Measurements from ENCODE around the gene ATF7IP2.
"Not testable (repeated sequence)": the region's sequence is repeated elsewhere in the genome, so short reads cannot be mapped to it uniquely, and the experiment has no call there.

Gene ATF7IP2

GRCh38 chr16:10466861-10467260 lies 81.0 kb downstream of the ATF7IP2 start:
- FAIRE-seq (no peak), DNase-seq (ENCODE audit: insufficient read length) (no peak)
- TF ChIP-seq POLR2AphosphoS5 (IDR thresholded peaks at IDR 0.05; ENCODE audit: low read depth, low read length) (no peak), POLR2A (IDR thresholded peaks at IDR 0.05; ENCODE audit: low read depth, low read length) (no peak), TAF1 (IDR thresholded peaks at IDR 0.05; ENCODE audit: borderline replicate concordance, low read depth, low read length) (no peak)

- not testable (repeated sequence) for FAIRE-seq; DNase-seq (ENCODE audit: insufficient read length)
Observed at GRCh38 chr16:10476636-10477035, 90.8 kb downstream of the ATF7IP2 start.

- TF ChIP-seq POLR2A (IDR thresholded peaks at IDR 0.05; ENCODE audit: low read depth, low read length) (no peak), POLR2AphosphoS5 (IDR thresholded peaks at IDR 0.05; ENCODE audit: low read depth, low read length) (no peak), TAF1 (IDR thresholded peaks at IDR 0.05; ENCODE audit: borderline replicate concordance, low read depth, low read length) (no peak)
- FAIRE-seq = no peak
- no peak for DNase-seq (ENCODE audit: insufficient read length)
Observed at GRCh38 chr16:10480151-10480550, 94.3 kb downstream of the ATF7IP2 start.

GRCh38 chr16:10485159-10485558 lies 99.3 kb downstream of the ATF7IP2 start:
- FAIRE-seq = no peak
- no peak for DNase-seq (ENCODE audit: insufficient read length)
- TF ChIP-seq POLR2AphosphoS5 (IDR thresholded peaks at IDR 0.05; ENCODE audit: low read depth, low read length) (no peak), POLR2A (IDR thresholded peaks at IDR 0.05; ENCODE audit: low read depth, low read length) (no peak), TAF1 (IDR thresholded peaks at IDR 0.05; ENCODE audit: borderline replicate concordance, low read depth, low read length) (no peak)

- no peak for DNase-seq (ENCODE audit: insufficient read length)
- FAIRE-seq = no peak
- TF ChIP-seq POLR2AphosphoS5 (IDR thresholded peaks at IDR 0.05; ENCODE audit: low read depth, low read length) (no peak), POLR2A (IDR thresholded peaks at IDR 0.05; ENCODE audit: low read depth, low read length) (no peak), TAF1 (IDR thresholded peaks at IDR 0.05; ENCODE audit: borderline replicate concordance, low read depth, low read length) (no peak)
Observed at GRCh38 chr16:10485698-10486382, 100.0 kb downstream of the ATF7IP2 start.

- no peak for DNase-seq (ENCODE audit: insufficient read length)
- TF ChIP-seq POLR2AphosphoS5 (IDR thresholded peaks at IDR 0.05; ENCODE audit: low read depth, low read length) (no peak), POLR2A (IDR thresholded peaks at IDR 0.05; ENCODE audit: low read depth, low read length) (no peak), TAF1 (IDR thresholded peaks at IDR 0.05; ENCODE audit: borderline replicate concordance, low read depth, low read length) (no peak)
- no peak for FAIRE-seq
Observed at GRCh38 chr16:10490141-10490540, 104.3 kb downstream of the ATF7IP2 start.

- no peak for DNase-seq (ENCODE audit: insufficient read length)
- no peak for FAIRE-seq
- TF ChIP-seq POLR2A (IDR thresholded peaks at IDR 0.05; ENCODE audit: low read depth, low read length) (no peak), TAF1 (IDR thresholded peaks at IDR 0.05; ENCODE audit: borderline replicate concordance, low read depth, low read length) (no peak), POLR2AphosphoS5 (IDR thresholded peaks at IDR 0.05; ENCODE audit: low read depth, low read length) (no peak)
Observed at GRCh38 chr16:10493276-10493675, 107.4 kb downstream of the ATF7IP2 start.

- no peak for TF ChIP-seq POLR2AphosphoS5 (IDR thresholded peaks at IDR 0.05; ENCODE audit: low read depth, low read length)
- no peak for TF ChIP-seq TAF1 (IDR thresholded peaks at IDR 0.05; ENCODE audit: borderline replicate concordance, low read depth, low read length)
- TF ChIP-seq POLR2A (IDR thresholded peaks at IDR 0.05; ENCODE audit: low read depth, low read length) = no peak
- DNase-seq (ENCODE audit: insufficient read length) (no peak), FAIRE-seq (no peak)
Observed at GRCh38 chr16:10494343-10495030, 108.6 kb downstream of the ATF7IP2 start.

GRCh38 chr16:10495031-10495345 lies 109.1 kb downstream of the ATF7IP2 start:
- DNase-seq (ENCODE audit: insufficient read length) = no peak
- no peak for FAIRE-seq
- TF ChIP-seq POLR2AphosphoS5 (IDR thresholded peaks at IDR 0.05; ENCODE audit: low read depth, low read length) (no peak), POLR2A (IDR thresholded peaks at IDR 0.05; ENCODE audit: low read depth, low read length) (no peak), TAF1 (IDR thresholded peaks at IDR 0.05; ENCODE audit: borderline replicate concordance, low read depth, low read length) (no peak)

GRCh38 chr16:10497132-10498101 lies 111.6 kb downstream of the ATF7IP2 start:
- TF ChIP-seq POLR2AphosphoS5 (IDR thresholded peaks at IDR 0.05; ENCODE audit: low read depth, low read length) (no peak), POLR2A (IDR thresholded peaks at IDR 0.05; ENCODE audit: low read depth, low read length) (no peak), TAF1 (IDR thresholded peaks at IDR 0.05; ENCODE audit: borderline replicate concordance, low read depth, low read length) (no peak)
- FAIRE-seq = no peak
- no peak for DNase-seq (ENCODE audit: insufficient read length)

GRCh38 chr16:10500582-10500981 lies 114.7 kb downstream of the ATF7IP2 start:
- DNase-seq (ENCODE audit: insufficient read length) = no peak
- FAIRE-seq = no peak

More at GRCh38 chr16:10500582-10500981, 114.7 kb downstream of the ATF7IP2 start:
- TF ChIP-seq TAF1 (IDR thresholded peaks at IDR 0.05; ENCODE audit: borderline replicate concordance, low read depth, low read length) (no peak), POLR2AphosphoS5 (IDR thresholded peaks at IDR 0.05; ENCODE audit: low read depth, low read length) (no peak), POLR2A (IDR thresholded peaks at IDR 0.05; ENCODE audit: low read depth, low read length) (no peak)

All from GM12892 (cell line).